HG02623 (cell line): ENCODE measurements around the gene OCRL.

ENCODE experiments used
- ATAC-seq: cut with Tn5 transposase; IDR thresholded peaks from one replicate; pipeline ENCODE4 v1.9.1; 2021; ENCODE audit warnings: moderate library complexity; ENCODE audit not compliant: unreplicated experiment

OCRL gene

DNA sequence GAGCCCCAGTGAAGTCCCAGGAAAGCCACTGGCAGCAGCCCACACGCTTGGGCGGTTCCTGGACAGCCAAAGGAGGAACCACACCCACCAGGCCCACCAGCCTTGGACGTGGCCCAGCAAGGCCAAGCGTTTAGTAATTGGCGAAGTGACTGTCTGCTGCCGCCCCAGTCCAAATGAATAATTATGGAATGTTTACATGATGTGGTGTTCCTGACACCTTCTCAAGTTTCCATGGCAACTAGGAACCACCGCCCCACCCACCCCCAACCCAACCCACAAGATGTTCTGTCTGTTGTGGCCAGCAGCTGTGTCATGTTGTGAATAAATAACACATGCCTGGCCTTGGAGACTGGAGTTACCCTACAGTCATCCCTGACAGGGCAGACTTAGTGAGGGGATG, 92.4 kb downstream of the OCRL start:
- ATAC-seq: no peak

DNA sequence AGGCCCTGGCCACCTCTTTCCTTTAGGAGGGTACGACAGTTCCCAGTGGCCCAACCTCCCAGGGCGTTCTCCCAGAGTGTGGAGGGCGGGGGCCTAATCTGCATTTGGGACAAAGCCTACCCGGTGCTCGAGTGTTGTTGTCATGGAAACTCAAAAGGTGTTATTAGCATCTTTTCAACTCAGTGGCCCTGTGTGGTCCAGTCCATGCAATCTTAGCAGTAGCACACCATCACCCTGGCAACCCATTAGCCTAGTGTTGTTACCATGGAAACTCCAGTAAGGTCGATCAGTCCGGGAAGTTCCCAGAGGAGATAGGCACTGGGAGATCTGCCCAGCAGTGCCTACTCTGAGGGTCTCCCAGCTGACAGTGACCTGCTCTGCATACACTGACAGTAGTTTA, 94.5 kb downstream of the OCRL start:
- ATAC-seq: no peak

DNA sequence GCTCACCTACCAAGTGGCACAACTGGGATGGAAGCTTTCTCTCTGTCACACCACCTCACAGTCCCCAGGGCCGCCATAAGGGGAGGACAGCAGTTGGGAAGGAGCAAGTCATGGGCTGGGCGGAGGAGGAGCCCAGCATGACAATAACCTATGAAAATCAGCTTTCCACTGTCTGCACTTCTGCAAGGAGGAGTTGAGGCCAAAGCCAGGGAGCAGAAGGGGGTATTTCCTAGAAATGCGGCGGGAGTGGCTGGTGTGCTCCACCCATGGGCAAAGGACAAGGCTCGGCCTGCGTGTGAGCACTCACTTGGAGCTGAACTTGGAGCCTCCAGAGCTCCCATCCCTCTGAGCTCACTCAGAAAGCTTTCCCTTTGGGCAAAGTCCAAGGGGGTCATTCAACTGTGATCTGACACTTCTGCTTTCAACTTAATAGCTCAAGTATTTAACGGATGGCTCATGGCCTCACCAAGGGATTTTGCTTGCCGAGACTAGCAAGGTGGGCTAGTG, 96.2 kb downstream of the OCRL start:
- ATAC-seq: no peak

DNA sequence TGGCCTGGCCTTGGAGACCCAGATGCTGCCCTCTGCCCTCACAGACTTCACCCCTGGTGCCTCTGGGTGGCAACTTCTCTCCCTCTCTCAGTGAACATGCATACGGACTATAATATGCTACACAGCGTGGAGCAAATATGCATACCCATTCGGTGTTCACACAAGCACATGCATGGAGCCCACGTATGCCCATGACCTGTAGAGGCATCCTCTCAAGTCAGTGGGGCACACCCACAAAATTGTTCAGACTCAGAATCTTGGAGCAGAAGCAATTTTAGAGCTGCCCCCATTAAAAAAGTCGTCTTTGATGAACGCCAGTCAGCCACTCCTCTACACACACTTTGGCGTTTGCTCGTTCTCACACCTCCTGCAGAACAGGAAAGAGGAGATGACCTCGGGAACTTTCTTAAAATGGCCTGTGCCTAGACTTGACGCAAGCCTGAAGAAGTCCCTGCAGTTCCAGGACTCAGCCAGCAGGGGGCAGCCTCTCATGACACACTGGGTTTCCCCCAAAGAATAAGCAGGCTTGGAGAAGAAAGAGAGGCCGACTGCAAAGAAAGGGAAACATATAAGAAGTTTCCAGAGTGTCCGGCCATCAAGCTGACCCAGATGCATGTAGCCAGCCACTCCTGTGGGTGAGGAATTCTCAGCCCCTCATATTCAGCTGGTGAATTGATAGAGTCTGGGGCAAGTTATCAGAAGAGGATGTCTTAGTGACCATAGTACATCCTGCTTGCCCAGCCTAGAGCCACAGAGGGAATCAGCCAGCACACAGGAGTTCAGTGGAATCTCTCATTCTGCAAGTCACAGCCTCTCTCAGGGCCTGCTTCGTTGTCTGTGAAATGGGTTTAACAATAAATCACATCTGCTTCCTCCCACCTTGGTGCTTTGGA, 97.4 kb downstream of the OCRL start:
- no peak for ATAC-seq

DNA sequence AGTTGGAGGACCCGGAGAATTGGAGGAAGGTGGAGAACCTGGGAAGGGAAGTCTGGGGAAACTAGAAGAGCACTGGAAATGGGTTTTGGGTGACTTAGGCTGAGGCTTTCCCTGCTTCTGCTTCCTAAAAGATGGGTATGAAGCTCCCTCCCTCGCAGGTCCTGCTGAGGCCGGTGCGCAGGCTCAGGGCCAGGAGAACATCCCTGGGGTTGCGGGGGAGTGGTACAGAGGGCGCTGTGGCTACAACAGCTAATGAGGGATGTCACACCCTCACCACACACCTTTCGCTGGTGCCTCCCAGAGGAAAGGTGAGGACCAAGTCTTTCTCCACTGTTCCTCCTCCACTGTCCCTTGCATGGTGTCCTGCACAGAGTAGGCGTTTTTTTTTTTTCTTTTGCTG, 98.9 kb downstream of the OCRL start:
- no peak for ATAC-seq

DNA sequence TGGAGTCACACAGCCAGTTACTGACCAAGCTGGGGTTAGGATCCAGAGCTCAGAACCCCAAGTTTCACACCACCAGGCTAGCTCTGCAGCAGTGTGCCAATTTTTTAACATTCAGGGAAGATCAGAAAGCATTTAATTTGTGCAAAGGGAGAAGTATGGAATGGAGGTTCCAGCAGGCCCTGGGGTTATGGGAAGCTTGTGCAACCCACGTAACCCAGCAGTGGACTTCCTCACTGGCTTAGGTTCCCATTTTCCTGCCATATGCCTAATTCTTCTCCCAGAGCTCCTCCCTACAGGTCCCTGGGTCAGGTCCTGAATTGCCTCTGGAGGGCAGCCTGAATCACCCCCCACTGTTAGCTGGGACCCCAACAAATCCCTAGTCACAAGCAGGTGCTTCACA, 100.7 kb downstream of the OCRL start:
- no peak for ATAC-seq

DNA sequence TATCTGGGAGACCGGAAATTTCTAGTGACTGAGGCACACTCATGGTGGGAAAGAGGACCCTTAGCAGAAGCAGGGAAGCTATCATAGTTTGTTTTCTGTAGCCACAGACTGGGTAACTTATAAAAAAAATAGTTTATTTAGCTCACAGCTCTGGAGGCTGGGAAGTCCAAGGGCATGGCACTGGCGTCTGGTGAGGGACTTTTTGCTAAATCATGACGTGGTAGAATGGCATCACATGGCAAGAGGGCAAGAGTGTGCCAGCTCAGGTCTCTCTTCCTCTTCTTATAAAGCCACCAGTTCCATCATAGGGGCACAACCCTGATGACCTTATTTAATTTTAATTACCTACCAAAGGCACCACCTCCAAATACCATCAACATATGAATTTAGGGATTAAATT, 101.4 kb downstream of the OCRL start:
- no peak for ATAC-seq

DNA sequence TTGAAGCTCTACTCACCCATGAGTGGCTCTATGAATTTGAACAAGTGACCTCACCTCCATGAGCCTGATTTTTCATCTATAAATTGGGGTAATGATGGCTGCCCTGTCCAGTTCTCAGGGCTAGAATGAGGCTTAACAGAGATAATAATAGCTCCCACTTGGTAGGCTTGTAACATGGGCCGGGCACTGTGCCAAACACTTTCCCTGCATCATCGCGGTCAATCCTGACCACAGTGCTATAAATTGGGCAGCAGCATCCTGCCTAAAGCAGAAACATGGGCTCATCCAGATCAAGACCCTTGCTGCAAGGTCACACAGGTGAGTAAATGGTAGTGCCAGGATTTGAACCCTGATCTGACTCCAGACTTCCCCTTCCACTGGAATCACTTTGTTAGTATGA, 101.9 kb downstream of the OCRL start:
- ATAC-seq: no peak
